Measurements from ENCODE around the gene ZNF865.

The ZNF865 gene

DNA sequence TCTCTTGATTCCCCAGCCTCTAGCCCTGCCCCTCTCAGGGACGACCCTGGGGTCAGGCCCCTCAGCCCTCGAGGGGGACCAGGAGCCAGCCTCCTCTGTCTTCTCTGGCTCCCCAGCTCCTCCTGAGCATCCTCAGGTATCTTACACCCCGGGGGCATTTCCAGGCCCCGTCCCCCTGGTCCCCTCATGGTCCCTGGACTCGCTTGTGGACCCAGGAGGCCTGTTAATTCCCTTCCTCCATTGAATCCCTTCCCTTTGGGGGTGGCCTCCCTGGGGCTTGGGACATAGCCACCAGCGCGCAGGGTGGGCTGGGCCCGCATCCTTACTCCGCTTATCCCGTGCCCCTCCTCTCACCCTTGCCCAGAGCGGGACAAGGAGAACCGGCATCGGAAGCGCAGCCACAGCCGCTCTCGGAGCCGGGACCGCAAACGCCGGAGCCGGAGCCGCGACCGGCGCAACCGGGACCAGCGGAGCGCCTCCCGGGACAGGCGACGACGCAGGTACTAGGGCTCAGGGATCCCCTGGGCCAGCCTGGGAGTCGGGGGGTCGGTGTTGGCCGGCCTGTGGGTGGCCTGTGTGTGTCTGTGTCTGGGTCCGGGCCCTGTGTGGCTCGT, 53.5 kb downstream of the ZNF865 start:
- DNase-seq (ENCODE audit: low read depth): no peak
- no peak overlapping the region for H3K4me3 ChIP-seq (ENCODE audit: control insufficient read depth, low read depth, low read length)
- TF ChIP-seq, protein P1, sequence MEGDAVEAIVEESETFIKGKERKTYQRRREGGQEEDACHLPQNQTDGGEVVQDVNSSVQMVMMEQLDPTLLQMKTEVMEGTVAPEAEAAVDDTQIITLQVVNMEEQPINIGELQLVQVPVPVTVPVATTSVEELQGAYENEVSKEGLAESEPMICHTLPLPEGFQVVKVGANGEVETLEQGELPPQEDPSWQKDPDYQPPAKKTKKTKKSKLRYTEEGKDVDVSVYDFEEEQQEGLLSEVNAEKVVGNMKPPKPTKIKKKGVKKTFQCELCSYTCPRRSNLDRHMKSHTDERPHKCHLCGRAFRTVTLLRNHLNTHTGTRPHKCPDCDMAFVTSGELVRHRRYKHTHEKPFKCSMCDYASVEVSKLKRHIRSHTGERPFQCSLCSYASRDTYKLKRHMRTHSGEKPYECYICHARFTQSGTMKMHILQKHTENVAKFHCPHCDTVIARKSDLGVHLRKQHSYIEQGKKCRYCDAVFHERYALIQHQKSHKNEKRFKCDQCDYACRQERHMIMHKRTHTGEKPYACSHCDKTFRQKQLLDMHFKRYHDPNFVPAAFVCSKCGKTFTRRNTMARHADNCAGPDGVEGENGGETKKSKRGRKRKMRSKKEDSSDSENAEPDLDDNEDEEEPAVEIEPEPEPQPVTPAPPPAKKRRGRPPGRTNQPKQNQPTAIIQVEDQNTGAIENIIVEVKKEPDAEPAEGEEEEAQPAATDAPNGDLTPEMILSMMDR (IDR thresholded peaks at IDR 0.05; ENCODE audit: control insufficient read depth, insufficient read depth, low read depth, low read length, missing control alignments): no peak

DNA sequence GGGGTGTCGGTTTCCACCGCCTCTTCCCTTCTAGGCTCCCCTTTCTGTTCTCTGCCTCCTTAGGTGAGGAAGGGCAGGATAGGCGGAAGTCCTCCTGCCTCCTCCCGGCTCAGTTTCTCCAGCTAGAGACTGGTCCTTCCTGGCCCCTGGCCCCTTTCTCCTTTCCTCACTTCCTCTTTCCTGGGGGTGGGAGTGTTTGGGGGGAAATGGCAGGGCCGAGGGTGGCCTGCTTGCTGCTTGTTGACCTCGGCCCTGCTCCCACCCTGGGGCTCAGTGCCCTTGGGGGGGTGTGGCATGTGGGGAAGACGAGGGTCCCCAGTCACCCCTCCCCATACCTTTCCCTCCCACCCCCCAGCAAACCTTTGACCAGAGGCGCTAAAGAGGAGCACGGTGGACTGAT, 54.4 kb downstream of the ZNF865 start:
- no peak overlapping the region for H3K4me3 ChIP-seq (ENCODE audit: control insufficient read depth, low read depth, low read length)
- TF ChIP-seq, protein P1 (IDR thresholded peaks at IDR 0.05; ENCODE audit: control insufficient read depth, insufficient read depth, low read depth, low read length, missing control alignments): no peak
- no peak for DNase-seq (ENCODE audit: low read depth)

DNA sequence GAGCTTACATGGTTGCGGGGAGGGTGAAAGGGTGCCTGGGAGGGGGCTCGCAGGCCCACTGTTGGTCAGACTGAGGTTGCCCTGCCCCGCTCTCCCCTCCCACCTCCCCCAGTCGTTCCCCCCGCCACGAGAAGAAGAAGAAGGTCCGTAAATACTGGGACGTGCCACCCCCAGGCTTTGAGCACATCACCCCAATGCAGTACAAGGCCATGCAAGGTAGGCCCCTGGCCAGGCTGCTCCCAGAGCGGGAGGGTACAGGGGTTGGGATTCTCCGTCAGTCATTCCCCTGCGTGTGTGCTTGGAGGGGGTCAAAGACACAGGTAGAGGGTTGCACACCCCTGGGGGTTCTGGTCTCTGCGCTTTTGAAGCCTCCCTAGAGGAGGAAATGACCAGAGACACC, 55.0 kb downstream of the ZNF865 start:
- H3K4me3 ChIP-seq (ENCODE audit: control insufficient read depth, low read depth, low read length): no peak overlapping the region
- no peak for DNase-seq (ENCODE audit: low read depth)
- TF ChIP-seq, protein P1 (IDR thresholded peaks at IDR 0.05; ENCODE audit: control insufficient read depth, insufficient read depth, low read depth, low read length, missing control alignments): no peak

DNA sequence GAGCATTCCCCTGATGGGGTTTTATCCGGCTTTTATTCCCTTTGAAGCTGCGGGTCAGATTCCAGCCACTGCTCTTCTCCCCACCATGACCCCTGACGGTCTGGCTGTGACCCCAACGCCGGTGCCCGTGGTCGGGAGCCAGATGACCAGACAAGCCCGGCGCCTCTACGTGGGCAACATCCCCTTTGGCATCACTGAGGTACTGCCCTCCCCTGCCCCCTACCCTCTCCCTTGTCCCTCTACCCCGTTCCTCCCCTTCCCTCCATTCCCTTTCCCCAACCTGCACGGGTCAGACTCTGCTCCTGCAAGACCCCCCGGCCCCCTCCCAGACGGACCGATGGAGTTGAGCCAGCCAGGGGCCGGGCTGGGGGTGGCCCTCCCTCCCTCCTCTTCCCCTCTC, 55.5 kb downstream of the ZNF865 start:
- no peak overlapping the region for H3K4me3 ChIP-seq (ENCODE audit: control insufficient read depth, low read depth, low read length)
- TF ChIP-seq, protein P1 (IDR thresholded peaks at IDR 0.05; ENCODE audit: control insufficient read depth, insufficient read depth, low read depth, low read length, missing control alignments): no peak
- no peak for DNase-seq (ENCODE audit: low read depth)

DNA sequence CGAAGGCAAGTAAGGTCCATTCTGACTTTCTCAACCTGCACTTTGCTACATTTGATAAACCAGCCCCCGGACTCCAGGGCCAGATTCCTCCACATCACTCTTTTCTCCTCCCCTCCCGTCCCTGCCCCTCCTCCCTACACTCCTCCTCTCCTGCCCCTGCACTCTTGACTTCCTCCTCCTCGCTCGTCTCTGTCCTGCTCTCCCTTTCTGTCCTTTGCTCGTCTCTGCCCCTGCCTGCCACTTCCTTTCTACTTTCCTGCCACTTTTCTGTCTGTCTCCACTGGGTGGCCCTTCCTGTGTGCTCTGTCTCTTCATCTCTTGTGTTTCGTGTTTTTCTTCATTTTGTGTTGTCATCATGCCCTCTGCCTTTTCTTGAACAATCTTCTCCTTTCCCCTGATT, 56.4 kb downstream of the ZNF865 start:
- H3K4me3 ChIP-seq (ENCODE audit: control insufficient read depth, low read depth, low read length): no peak overlapping the region
- TF ChIP-seq, protein P1 (IDR thresholded peaks at IDR 0.05; ENCODE audit: control insufficient read depth, insufficient read depth, low read depth, low read length, missing control alignments): no peak
- no peak for DNase-seq (ENCODE audit: low read depth)

DNA sequence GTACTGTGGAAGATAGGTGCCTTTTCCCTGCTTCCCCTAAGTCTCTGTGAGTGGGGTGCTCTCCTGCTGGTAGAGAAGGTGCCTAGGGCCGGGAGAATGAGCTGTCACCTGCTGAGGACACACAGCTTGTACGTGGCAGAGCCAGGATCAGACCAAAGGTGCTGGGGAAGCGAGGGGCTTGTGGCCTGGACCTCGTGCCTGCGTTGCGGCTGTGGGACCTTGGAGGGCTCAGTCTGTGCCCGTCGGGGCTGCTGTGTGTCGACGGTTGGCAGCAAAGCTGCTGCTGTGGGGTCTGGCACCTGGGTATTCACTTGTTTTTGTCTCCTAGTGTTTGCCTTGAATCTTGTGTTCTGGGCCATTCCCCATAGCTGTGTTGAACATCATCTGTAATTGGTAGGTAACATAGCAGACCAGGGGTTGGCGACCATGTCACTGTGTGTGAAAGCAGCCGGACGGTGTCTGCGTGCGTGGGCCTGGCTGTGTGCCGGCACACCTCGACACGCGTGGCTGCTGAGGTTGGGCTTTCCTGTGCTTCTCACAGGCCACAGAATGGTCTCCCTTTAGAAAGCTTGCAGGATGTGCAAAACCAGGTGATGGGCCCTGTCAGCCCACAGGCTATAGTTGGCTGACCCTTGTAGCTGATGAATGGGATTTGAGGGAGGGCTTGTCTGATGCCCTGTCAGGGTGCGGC, 58.5 kb downstream of the ZNF865 start:
- DNase-seq (ENCODE audit: low read depth): no peak
- H3K4me3 ChIP-seq (ENCODE audit: control insufficient read depth, low read depth, low read length): no peak overlapping the region
- TF ChIP-seq, protein P1 (IDR thresholded peaks at IDR 0.05; ENCODE audit: control insufficient read depth, insufficient read depth, low read depth, low read length, missing control alignments): no peak
